Breast epithelium (tissue), 3 donors: ENCODE data around the gene PDE7B.

Experiments used
- POLR2A ChIP-seq: fragments of 450-650 bp; IDR thresholded peaks from one replicate; pipeline ENCODE4 v1.6.1; 2016; ENCODE audit warnings: antibody characterized with exemption, mild to moderate bottlenecking, moderate library complexity
- POLR2AphosphoS5 ChIP-seq, 3 donors: sonication (generic); formaldehyde crosslinking; IDR thresholded peaks; one replicate each; pipeline ENCODE4 v1.6.1; 2017; ENCODE audit warnings: antibody characterized with exemption in 3 of 3
- TF ChIP-seq, protein P1 (sequence below), 3 donors: fragments of 450-650 bp; IDR thresholded peaks; one replicate each; pipeline ENCODE4 v1.5.1; 2016 to 2017; ENCODE audit warnings: antibody characterized with exemption in 3 of 3, mild to moderate bottlenecking in 3 of 3, moderate library complexity in 3 of 3

- TF ChIP-seq, protein P1, sequence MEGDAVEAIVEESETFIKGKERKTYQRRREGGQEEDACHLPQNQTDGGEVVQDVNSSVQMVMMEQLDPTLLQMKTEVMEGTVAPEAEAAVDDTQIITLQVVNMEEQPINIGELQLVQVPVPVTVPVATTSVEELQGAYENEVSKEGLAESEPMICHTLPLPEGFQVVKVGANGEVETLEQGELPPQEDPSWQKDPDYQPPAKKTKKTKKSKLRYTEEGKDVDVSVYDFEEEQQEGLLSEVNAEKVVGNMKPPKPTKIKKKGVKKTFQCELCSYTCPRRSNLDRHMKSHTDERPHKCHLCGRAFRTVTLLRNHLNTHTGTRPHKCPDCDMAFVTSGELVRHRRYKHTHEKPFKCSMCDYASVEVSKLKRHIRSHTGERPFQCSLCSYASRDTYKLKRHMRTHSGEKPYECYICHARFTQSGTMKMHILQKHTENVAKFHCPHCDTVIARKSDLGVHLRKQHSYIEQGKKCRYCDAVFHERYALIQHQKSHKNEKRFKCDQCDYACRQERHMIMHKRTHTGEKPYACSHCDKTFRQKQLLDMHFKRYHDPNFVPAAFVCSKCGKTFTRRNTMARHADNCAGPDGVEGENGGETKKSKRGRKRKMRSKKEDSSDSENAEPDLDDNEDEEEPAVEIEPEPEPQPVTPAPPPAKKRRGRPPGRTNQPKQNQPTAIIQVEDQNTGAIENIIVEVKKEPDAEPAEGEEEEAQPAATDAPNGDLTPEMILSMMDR (IDR thresholded peaks at IDR 0.05) = peak in 1 of 3 donors; percentile 40
- TF ChIP-seq POLR2AphosphoS5 (IDR thresholded peaks at IDR 0.05) = no peak
- no peak for TF ChIP-seq POLR2A
Measured at GRCh38 chr6:135909737-135910387, 58.4 kb downstream of the PDE7B start.
